ENCODE data around the gene PXN.

The PXN gene

DNA sequence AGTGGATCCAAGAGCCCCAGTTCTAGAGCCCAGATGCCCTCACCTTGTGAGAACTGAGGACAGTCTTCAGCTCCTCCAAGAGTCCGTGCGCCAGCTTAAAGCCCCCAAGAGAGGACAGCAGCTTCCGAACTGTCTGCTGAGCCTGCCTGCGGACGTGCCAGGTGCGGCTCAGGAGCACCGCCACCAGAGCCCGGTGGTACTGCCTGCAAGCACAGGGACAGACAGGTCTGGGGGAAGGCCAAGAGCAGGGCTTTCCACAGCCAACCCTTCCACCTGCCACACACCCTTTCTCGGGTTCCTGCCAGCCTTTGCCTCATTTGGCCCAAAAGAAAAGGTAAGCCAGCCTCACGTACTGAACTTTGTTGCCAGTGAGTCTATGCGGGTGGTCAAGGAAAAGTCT is 101.2 kb downstream of the PXN start:
- Histone ChIP-seq H3K4me1 (ENCODE audit: control insufficient read depth, insufficient read depth, low read length) (no peaks in the 10 kb centered on the region), H3K27ac (ENCODE audit: extremely low read depth, low read depth, low read length) (no peak overlapping the region), H3K4me3 (ENCODE audit: low read depth, low read length) (no peak overlapping the region), H3K9me3 (ENCODE audit: control insufficient read depth, insufficient read depth, low read depth, low read length) (no peaks in the 10 kb centered on the region), H3K36me3 (ENCODE audit: control insufficient read depth in 2 of 2, insufficient read depth in 1 of 2, low read length in 2 of 2) (peaks cover 39 to 79% of the 10 kb centered on the region in 2 experiments)
- CTCF ChIA-PET: interaction anchor here (0.6 kb wide), 2 partner anchors 126 to 378 kb away, joined by 3 to 4 read pairs; no protein-coding TSS in a partner anchor
- POLR2A ChIA-PET: interaction anchor here (1.0 kb wide), 1 partner anchor 37 kb away, joined by 3 read pairs; the partner anchor contains the start of gene RPLP0
- TF ChIP-seq, protein P1, sequence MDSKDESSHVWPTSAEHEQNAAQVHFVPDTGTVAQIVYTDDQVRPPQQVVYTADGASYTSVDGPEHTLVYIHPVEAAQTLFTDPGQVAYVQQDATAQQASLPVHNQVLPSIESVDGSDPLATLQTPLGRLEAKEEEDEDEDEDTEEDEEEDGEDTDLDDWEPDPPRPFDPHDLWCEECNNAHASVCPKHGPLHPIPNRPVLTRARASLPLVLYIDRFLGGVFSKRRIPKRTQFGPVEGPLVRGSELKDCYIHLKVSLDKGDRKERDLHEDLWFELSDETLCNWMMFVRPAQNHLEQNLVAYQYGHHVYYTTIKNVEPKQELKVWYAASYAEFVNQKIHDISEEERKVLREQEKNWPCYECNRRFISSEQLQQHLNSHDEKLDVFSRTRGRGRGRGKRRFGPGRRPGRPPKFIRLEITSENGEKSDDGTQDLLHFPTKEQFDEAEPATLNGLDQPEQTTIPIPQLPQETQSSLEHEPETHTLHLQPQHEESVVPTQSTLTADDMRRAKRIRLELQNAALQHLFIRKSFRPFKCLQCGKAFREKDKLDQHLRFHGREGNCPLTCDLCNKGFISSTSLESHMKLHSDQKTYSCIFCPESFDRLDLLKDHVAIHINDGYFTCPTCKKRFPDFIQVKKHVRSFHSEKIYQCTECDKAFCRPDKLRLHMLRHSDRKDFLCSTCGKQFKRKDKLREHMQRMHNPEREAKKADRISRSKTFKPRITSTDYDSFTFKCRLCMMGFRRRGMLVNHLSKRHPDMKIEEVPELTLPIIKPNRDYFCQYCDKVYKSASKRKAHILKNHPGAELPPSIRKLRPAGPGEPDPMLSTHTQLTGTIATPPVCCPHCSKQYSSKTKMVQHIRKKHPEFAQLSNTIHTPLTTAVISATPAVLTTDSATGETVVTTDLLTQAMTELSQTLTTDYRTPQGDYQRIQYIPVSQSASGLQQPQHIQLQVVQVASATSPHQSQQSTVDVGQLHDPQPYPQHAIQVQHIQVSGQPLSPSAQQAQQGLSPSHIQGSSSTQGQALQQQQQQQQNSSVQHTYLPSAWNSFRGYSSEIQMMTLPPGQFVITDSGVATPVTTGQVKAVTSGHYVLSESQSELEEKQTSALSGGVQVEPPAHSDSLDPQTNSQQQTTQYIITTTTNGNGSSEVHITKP (tag by site-specific recombination; IDR thresholded peaks at IDR 0.05): no peak
- no peak for TF ChIP-seq KLF10 (tag by site-specific recombination; IDR thresholded peaks at IDR 0.05)
- TF ChIP-seq ZNF16 (tag by site-specific recombination; IDR thresholded peaks at IDR 0.05; ENCODE audit: low read depth): no peak
- no peak for TF ChIP-seq ATF2 (tag by site-specific recombination; IDR thresholded peaks at IDR 0.05; ENCODE audit: low read depth)
- TF ChIP-seq ZNF280D (tag by site-specific recombination; IDR thresholded peaks at IDR 0.05): no peak
- no peak for TF ChIP-seq GFI1B (tag by site-specific recombination; IDR thresholded peaks at IDR 0.05)
- no peak for TF ChIP-seq ZFP41 (tag by site-specific recombination; IDR thresholded peaks at IDR 0.05; ENCODE audit: borderline replicate concordance)
- no peak for TF ChIP-seq ZNF26 (tag by site-specific recombination; IDR thresholded peaks at IDR 0.05)
- TF ChIP-seq ZNF701 (tag by site-specific recombination; IDR thresholded peaks at IDR 0.05): no peak
- TF ChIP-seq, protein P2, sequence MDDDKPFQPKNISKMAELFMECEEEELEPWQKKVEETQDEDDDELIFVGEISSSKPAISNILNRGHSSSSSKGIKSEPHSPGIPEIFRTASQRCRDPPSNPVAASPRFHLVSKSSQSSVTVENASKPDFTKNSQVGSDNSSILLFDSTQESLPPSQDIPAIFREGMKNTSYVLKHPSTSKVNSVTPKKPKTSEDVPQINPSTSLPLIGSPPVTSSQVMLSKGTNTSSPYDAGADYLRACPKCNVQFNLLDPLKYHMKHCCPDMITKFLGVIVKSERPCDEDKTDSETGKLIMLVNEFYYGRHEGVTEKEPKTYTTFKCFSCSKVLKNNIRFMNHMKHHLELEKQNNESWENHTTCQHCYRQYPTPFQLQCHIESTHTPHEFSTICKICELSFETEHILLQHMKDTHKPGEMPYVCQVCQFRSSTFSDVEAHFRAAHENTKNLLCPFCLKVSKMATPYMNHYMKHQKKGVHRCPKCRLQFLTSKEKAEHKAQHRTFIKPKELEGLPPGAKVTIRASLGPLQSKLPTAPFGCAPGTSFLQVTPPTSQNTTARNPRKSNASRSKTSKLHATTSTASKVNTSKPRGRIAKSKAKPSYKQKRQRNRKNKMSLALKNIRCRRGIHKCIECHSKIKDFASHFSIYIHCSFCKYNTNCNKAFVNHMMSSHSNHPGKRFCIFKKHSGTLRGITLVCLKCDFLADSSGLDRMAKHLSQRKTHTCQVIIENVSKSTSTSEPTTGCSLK (tag by site-specific recombination; IDR thresholded peaks at IDR 0.05): no peak
- TF ChIP-seq BCL11A (tag by site-specific recombination; IDR thresholded peaks at IDR 0.05; ENCODE audit: low read depth): no peak
- no peak for TF ChIP-seq ZBTB1 (tag by site-specific recombination; IDR thresholded peaks at IDR 0.05)
- TF ChIP-seq ZNF10 (tag by site-specific recombination; IDR thresholded peaks at IDR 0.05): no peak

Data from HEK293 (cell line).